ENCODE data around the gene RASA2.

RASA2 gene

GRCh38 chr3:141486746-141487520 is at the start of gene RASA2:
Gene RASA2, plus strand, starts transcription at chr3:141487027. Its CDS starts 57 bp downstream, at chr3:141487084.
- peak; percentile 56 for DNase-seq

GRCh38 chr3:141439589-141439988 is 47.2 kb upstream of the RASA2 start:
- no peak for DNase-seq

GRCh38 chr3:141440942-141441341 is 45.9 kb upstream of the RASA2 start:
- no peak for DNase-seq

GRCh38 chr3:141441381-141442364 is 45.2 kb upstream of the RASA2 start:
- peak; percentile 85 for DNase-seq

- DNase-seq: no peak
These were observed 44.4 kb upstream of the RASA2 start for GRCh38 chr3:141442446-141442845.

GRCh38 chr3:141442914-141443313 is 43.9 kb upstream of the RASA2 start:
- DNase-seq: no peak

GRCh38 chr3:141444586-141445285 is 42.1 kb upstream of the RASA2 start:
- DNase-seq: no peak

- DNase-seq: no peak
These were observed 40.8 kb upstream of the RASA2 start for GRCh38 chr3:141445990-141446389.

GRCh38 chr3:141446737-141447136 is 40.1 kb upstream of the RASA2 start:
- no peak for DNase-seq

- DNase-seq: no peak
These were observed 39.4 kb upstream of the RASA2 start for GRCh38 chr3:141447383-141447782.

- no peak for DNase-seq
These were observed 38.1 kb upstream of the RASA2 start for GRCh38 chr3:141448606-141449220.

- DNase-seq: no peak
These were observed 37.4 kb upstream of the RASA2 start for GRCh38 chr3:141449424-141449823.

GRCh38 chr3:141450727-141451375 is 36.0 kb upstream of the RASA2 start:
- DNase-seq: no peak

GRCh38 chr3:141452045-141452444 is 34.8 kb upstream of the RASA2 start:
- peak; percentile 38 for DNase-seq

GRCh38 chr3:141452773-141453172 is 34.1 kb upstream of the RASA2 start:
- DNase-seq: no peak

GRCh38 chr3:141454054-141454453 is 32.8 kb upstream of the RASA2 start:
- no peak for DNase-seq

- DNase-seq: peak; percentile 36
These were observed 31.8 kb upstream of the RASA2 start for GRCh38 chr3:141454906-141455602.

GRCh38 chr3:141455603-141456300 is 31.1 kb upstream of the RASA2 start:
- DNase-seq: no peak

GRCh38 chr3:141456301-141456625 is 30.6 kb upstream of the RASA2 start:
- no peak for DNase-seq

GRCh38 chr3:141457624-141458236 is 29.1 kb upstream of the RASA2 start:
- DNase-seq: no peak

- DNase-seq: no peak
These were observed 27.8 kb upstream of the RASA2 start for GRCh38 chr3:141459008-141459407.

Measured in stimulated activated CD4-positive, alpha-beta T cell treated with anti-CD3 and anti-CD28 coated beads, Interleukin-4, amount 100 ng/mL, for 24 hours (primary cell).